ENCODE results near the gene DYSF.

DNA sequence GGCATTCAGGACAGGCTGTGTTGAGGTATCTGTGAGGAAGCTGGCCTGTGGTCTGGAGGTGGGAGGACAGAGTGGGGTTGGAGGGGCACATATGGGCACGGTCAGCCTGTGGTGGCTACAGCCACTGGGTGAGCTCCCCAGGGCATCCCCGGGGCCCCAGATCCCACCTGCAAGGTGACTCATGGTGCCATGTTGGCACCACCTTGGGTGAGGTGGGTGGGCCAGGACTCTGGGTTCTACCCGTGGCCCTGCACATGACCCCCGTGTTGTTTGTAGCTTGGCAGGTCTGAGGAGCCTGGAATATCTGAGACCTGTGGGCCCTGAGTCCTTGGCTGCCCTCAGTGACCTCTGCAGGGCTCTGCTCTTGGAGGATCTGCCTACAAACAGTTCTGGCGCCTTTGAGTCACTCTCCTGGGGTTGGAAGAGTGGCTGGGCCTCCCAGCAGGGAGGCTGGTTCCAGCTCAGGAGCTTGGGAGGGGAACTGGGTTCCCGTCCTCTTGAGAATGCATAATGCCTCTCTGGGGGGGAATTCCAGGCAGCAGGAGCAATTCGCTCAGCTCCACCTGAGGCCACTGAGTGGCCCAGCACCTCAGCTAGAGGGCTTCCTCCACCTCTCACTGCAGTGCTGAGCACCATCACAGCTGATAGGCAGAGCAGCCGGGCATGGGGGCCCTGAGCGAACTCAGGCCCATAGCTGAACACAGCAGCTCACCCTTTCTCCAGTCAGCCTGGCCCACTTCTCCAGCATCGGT lies 105.1 kb downstream of the DYSF start:
- TF ChIP-seq, protein P1, sequence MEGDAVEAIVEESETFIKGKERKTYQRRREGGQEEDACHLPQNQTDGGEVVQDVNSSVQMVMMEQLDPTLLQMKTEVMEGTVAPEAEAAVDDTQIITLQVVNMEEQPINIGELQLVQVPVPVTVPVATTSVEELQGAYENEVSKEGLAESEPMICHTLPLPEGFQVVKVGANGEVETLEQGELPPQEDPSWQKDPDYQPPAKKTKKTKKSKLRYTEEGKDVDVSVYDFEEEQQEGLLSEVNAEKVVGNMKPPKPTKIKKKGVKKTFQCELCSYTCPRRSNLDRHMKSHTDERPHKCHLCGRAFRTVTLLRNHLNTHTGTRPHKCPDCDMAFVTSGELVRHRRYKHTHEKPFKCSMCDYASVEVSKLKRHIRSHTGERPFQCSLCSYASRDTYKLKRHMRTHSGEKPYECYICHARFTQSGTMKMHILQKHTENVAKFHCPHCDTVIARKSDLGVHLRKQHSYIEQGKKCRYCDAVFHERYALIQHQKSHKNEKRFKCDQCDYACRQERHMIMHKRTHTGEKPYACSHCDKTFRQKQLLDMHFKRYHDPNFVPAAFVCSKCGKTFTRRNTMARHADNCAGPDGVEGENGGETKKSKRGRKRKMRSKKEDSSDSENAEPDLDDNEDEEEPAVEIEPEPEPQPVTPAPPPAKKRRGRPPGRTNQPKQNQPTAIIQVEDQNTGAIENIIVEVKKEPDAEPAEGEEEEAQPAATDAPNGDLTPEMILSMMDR (IDR thresholded peaks at IDR 0.05; ENCODE audit: low read length) = no peak
- no peak for TF ChIP-seq EZH2phosphoT487 (IDR thresholded peaks at IDR 0.05; ENCODE audit: low read length)
